GM21619 (cell line): ENCODE measurements around the gene RAPGEF4.
A peak's percentile ranks its signal among the peaks of the same experiment; 100 is the strongest.

Source experiments
- ATAC-seq: cut with Tn5 transposase; IDR thresholded peaks from one replicate; pipeline ENCODE4 v1.9.1; 2021; ENCODE audit not compliant: unreplicated experiment

Gene RAPGEF4

DNA sequence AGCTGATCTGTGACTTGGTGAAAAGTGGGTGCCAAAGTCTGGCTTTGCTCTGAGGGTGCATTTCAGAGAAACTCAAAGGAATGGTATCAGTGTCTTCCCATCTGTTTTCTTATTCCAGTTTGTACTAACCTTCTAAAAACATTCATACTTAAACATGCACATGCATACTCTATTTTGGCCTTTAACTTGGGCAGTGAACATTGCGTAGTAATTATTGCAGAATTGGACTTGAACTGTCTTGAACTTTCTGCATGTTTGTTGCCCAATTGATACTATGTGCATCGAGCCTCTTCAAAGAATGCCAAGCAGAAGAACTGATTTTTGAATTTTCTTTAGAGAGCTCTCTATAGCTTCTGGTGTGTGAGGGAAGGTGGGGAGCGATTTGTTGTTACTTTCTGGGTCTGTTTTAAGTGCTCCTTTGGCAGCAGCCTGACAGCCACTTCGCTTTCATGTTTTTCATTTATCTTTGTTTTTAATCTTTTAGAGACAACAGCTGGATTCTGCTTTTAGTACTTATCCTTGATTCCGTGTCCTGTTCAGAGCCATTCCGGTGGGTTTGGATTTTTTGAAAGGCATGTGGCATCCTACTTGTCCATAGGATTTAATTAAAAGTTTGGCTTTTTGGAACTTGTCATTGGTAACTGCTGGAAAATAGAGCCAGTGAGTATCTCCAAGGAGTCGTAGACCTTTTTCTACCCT lies 159.2 kb downstream of the RAPGEF4 start:
- no peak for ATAC-seq

DNA sequence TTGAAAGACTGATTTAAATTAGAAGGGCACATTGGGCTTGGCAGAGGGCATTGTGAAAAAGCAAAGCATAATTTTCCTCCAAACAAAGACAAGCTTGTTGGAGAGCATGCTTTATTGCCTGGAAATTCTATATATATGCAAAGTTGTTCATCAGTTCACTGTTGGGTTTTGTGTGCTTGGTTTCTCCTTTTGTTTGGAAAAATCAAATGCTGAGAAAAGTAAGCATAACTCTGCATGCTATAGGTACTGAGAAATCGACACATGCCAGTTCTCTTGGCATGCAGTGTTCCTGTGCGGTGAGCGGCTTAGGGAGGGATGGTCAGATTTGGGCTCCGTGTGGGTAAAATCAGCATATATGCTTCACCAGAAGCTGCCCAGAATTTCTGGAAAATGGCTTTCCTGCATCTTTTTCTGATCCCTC lies 161.0 kb downstream of the RAPGEF4 start:
- no peak for ATAC-seq

DNA sequence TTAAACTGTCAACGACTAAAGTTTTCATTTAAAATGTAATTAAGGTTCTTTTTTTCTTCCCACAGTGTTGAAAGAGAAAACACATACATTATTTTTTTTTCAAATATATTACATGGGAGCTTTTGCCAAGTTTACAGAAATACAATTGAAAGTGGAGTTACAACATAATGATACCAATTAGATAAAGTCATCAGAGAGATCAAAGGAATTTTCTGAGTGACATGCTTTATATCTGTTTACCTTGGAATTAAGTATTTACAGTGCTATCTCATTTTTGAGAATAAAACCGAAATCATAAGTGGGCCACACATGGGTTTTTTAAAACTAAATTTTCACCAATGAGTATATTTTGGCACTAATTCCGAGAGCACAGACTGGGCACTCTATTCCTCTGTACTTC lies 165.2 kb downstream of the RAPGEF4 start:
- no peak for ATAC-seq

- ATAC-seq = no peak
Measured at GRCh38 chr2:172901913-172902312, 166.3 kb downstream of the RAPGEF4 start.

DNA sequence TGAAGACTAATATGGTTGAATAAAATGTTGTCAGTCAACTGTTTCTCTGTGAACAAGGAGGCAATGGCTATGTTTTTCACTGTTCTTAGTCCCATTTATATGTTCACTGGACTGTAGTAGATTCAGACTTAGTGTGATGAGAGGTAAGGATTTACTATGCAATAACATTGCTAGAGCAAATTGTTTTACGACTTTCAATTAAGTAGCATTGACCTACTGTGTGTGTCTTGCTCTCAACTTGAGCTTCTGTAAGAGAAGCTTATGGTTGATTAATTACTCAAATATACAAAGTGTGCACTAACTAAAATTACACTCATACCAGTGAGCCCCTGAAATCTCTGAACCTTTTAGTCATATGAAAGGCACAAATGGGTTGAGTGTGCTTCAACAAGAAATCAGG lies 168.6 kb downstream of the RAPGEF4 start:
- ATAC-seq = no peak

- no peak for ATAC-seq
Measured at GRCh38 chr2:172905937-172906811, 170.5 kb downstream of the RAPGEF4 start.

- ATAC-seq = no peak
Measured at GRCh38 chr2:172908275-172908674, 172.6 kb downstream of the RAPGEF4 start.

DNA sequence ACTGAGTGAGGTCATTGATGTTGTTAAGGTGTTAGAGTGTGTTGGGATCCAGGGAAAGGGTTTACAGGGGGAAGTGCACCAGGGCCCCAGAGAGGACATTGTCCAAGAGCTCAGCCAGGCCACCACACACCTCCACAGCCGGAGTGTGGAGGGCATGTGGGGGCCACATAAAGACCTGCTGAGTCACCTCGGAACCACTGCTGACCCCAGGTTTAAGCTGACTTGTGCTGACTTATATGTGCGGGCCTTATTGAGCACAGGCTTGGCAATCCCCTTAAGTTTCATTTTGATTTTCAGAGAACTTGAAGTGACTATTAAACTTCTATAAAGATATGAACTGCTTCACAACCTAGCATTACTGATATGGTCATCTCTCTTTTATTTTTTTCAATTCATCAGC lies 173.8 kb downstream of the RAPGEF4 start:
- peak; percentile 56 for ATAC-seq

DNA sequence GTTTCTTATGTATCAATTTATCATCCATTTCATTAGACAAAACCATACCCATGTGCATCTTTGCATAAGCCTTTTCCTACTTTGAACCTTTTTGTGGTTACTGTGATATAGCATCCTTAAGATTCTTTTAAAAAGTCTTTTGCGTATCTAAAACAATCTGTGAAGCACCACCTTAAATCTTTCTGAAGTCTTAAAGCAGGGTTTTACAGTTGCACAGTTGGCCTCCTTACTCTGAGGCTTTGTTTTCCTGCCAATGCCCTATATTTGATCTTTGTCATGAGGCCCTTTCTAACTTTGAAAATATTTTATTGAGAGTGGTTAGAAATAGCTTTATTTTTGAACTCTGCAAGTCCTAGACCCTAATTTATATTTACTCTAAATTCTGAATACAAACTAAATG lies 176.6 kb downstream of the RAPGEF4 start:
- no peak for ATAC-seq

- no peak for ATAC-seq
Measured at GRCh38 chr2:172914341-172915008, 178.8 kb downstream of the RAPGEF4 start.

DNA sequence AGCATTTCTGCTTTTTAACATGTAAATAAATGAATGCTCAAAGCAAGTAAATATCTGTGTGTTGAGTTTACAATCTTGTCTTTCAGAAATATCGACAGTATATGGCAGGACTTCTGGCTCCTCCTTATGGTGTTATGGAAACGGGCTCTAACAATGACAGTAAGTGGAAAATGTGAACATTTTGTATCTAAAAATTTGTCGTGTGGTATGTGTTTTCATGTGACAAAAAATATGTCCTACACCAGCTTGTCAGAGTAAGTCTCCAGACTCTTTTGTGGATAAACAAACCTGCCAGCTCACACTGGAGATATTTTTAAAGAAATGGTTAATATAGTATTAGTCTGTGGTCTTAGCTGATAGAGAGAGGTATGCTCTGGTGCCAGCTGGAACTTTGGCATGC lies 182.1 kb downstream of the RAPGEF4 start:
- ATAC-seq = no peak

DNA sequence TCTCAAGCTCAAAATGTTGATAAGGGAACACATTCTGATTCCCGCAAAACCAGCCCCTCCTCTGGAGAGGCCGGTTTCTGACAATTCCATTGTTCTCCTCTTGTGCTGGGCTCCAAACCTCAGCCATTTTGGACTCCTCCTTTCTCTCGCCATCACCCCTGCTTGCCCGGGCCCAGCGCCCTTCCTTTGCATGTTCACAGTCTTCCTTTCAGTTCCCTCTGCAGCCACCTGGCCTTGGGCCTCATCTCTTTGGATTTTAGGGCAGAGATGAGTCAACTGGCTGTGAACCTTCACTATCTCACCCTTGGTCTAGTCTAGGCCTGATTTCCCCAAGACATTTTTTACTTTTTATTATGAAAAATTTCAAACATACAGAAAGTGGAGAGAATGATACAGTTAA lies 184.1 kb downstream of the RAPGEF4 start:
- peak; percentile 81 for ATAC-seq

DNA sequence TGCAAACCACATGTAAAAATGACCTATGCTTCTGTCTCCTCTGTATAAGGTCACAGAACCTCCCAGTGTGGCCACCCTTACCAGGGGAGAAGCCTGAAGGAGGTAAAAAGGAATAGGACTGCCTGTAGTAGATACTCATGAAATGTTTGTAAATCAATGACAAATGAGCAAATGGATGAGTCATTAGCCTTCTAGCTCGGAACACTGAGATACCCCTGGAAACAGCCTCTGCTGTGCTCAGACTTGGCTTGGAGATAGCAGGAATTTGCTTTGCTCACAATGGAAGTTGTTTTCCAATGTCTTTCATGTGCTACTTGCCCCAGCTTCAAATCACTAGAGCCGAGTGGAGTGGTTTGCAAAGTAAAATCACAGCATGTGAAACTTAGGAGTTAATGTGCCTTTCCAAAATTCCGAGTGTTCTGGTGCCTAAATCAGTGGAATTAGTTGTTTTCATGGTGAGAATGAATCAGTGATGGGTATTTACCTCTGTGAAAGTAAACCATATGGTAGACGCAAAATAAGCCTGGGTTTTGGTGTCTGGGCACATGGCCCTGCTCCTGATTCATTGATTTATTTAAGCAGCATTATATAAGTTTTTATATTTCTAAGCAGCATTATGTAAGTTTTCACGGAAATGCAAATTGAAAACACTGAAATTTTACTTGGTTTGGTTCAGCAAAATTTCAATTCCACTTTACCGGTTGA lies 186.0 kb downstream of the RAPGEF4 start:
- ATAC-seq = no peak

DNA sequence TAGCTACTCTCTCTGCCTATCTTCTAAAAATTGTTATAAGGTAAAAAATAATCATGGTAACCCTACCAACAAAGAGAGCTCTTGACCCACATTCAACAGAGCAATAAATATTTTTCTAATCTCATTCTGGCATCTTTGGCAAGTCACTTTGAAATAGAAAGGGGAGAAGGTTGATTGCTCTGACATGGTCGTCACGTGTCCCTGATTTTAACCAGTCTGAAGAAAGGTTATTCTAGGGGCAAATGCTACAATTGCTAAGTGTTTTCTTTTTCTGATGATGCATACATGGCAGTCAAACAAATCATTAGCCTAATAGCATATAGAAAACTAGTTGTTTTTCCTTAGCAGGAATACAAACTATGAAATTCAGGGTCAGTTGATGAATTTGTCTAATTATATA lies 186.7 kb downstream of the RAPGEF4 start:
- no peak for ATAC-seq

DNA sequence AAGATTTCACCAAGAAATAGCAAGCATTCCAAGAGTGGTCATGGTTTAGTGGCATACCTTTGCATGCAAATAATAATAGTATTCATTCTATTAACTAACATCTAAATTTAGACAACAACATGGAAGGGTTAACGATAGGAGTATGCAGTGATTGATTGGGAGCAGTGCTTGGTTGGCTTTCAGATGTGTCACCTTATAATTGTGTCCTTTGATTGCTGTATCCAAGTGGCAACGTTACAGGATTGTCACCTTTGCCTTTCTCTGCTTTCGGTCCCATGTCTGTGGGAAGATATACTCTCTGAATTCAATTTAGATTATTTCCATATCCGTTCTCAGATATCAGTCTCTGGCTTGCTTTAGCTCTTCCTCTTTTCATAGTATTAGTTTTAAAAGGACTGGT lies 187.2 kb downstream of the RAPGEF4 start:
- no peak for ATAC-seq

GRCh38 chr2:172924097-172924660 lies 188.5 kb downstream of the RAPGEF4 start:
- no peak for ATAC-seq

DNA sequence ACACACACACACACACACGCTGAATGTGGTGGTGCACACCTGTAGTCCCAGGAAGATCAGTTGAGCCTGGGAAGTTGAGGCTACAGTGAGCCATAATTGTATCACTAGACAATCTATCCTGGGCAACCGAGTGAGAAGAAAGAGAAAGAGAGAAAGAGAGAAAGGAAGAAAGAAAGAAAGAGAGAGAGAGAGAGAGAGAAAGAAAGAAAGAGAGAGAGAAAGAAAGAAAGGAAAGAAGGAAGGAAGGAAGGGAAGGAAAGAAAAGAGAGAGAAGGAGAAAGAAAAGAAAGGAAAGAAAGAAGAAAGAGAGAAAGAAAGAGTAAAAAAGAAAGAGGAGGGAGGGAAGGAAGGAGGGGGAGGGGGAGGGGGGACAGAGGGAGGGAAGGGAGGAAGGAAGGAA lies 190.0 kb downstream of the RAPGEF4 start:
- ATAC-seq = no peak

DNA sequence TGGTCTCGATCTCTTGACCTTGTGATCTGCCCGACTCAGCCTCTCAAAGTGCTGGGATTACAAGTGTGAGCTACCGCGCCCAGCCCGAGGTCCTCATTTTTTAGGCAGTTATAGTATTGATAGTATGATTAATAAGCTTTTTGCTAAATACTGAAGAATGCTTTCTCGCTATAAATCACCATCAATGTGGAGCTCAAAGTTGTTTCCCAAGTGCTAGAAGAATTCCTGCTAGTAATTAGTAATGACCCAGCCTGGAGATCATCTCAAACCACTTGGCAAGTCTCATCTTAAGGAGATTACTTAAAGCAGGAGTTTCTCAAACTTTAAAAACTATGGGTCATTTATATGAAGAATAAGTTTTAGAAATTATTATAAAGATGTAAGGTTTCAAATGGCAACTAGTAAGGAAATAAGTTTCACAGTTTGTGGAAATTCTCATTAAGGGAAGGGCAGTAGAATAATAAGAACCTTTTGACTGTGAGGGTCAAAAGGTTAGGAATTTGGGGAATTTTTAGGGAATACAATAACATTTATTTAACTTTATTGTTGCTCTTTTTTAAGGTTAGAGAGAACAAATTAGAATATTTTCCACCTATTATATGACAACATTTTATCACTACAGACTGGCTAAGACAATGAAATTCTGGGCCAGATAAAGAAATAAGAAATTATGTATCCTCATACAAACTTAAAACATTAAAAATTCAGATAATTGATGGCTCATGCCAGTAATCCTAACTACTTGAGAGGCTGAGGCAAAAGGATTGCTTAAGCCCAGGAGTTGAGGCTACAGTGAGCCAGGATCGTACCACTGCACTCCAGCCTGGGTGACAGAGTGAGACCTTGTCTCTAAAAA lies 191.4 kb downstream of the RAPGEF4 start:
- ATAC-seq = no peak

GRCh38 chr2:172927641-172928357 lies 192.2 kb downstream of the RAPGEF4 start:
- ATAC-seq = no peak
